NCI-H2196 (cell line): Measurements from ENCODE around the gene DPP8.
"Not testable (repeated sequence)": the region's sequence is repeated elsewhere in the genome, so short reads cannot be mapped to it uniquely, and the experiment has no call there.

ENCODE experiments used
- DNase-seq: peaks from one replicate; lab custom pipeline; 2025; ENCODE audit not compliant: unreplicated experiment; lab: John Stamatoyannopoulos, UW

The DPP8 gene

GRCh38 chr15:65525622-65526021, 8.1 kb upstream of the DPP8 start:
- peak; percentile 15 for DNase-seq

GRCh38 chr15:65524226-65524625, 6.7 kb upstream of the DPP8 start:
- DNase-seq, result no peak

GRCh38 chr15:65521350-65521749, 3.9 kb upstream of the DPP8 start:
- no peak for DNase-seq

- DNase-seq, result no peak
These were observed 1.3 kb upstream of the DPP8 start for GRCh38 chr15:65518633-65519285.

GRCh38 chr15:65517866-65518207, 348 bp upstream of the DPP8 start:
- DNase-seq, result no peak

GRCh38 chr15:65512807-65513416, 4.6 kb downstream of the DPP8 start:
- DNase-seq, result no peak

- no peak for DNase-seq
These were observed 5.3 kb downstream of the DPP8 start for GRCh38 chr15:65512189-65512588.

- DNase-seq, result no peak
These were observed 8.2 kb downstream of the DPP8 start for GRCh38 chr15:65509321-65509720.

- no peak for DNase-seq
These were observed 23.4 kb downstream of the DPP8 start for GRCh38 chr15:65494076-65494475.

GRCh38 chr15:65484876-65485275, 32.6 kb downstream of the DPP8 start:
- DNase-seq, result no peak

GRCh38 chr15:65476903-65477302, 40.6 kb downstream of the DPP8 start:
- DNase-seq, result no peak

GRCh38 chr15:65470866-65471265, 46.6 kb downstream of the DPP8 start:
- DNase-seq, result no peak

- DNase-seq, result no peak
These were observed 49.1 kb downstream of the DPP8 start for GRCh38 chr15:65468229-65468909.

GRCh38 chr15:65466901-65467300, 50.6 kb downstream of the DPP8 start:
- DNase-seq, result no peak

- not testable (repeated sequence) for DNase-seq
These were observed 54.4 kb downstream of the DPP8 start for GRCh38 chr15:65463096-65463495.

- no peak for DNase-seq
These were observed 56.6 kb downstream of the DPP8 start for GRCh38 chr15:65460741-65461347.

GRCh38 chr15:65455256-65455655, 62.2 kb downstream of the DPP8 start:
- DNase-seq, result not testable (repeated sequence)

GRCh38 chr15:65451989-65452388, 65.5 kb downstream of the DPP8 start:
- no peak for DNase-seq

GRCh38 chr15:65450556-65450955, 66.9 kb downstream of the DPP8 start:
- DNase-seq, result no peak

- DNase-seq, result no peak
These were observed 70.3 kb downstream of the DPP8 start for GRCh38 chr15:65447145-65447544.

- no peak for DNase-seq
These were observed 83.3 kb downstream of the DPP8 start for GRCh38 chr15:65434201-65434600.

GRCh38 chr15:65431731-65432130, 85.8 kb downstream of the DPP8 start:
- no peak for DNase-seq
